ES-I3 (cell line): ENCODE data around the gene ARHGEF4.

ENCODE experiments used
- H3K36me3 ChIP-seq: 2 replicates; pipeline ENCODE4 v1.6.1; 2013; ENCODE audit warnings: mild to moderate bottlenecking, low read length, control low read depth, moderate library complexity; ENCODE audit not compliant: insufficient read depth
- H3K4me1 ChIP-seq: 2 replicates; pipeline ENCODE4 v1.6.1; 2013; ENCODE audit warnings: mild to moderate bottlenecking, control low read depth, low read length; ENCODE audit not compliant: insufficient read depth
- H3K9ac ChIP-seq: 2 replicates; pipeline ENCODE4 v1.6.1; 2013; ENCODE audit warnings: low read depth, mild to moderate bottlenecking, low read length, moderate library complexity
- H3K9me3 ChIP-seq: 2 replicates; pipeline ENCODE4 v1.6.1; 2013; ENCODE audit warnings: mild to moderate bottlenecking, low read length, moderate library complexity; ENCODE audit not compliant: control insufficient read depth, insufficient read depth

Gene ARHGEF4

DNA sequence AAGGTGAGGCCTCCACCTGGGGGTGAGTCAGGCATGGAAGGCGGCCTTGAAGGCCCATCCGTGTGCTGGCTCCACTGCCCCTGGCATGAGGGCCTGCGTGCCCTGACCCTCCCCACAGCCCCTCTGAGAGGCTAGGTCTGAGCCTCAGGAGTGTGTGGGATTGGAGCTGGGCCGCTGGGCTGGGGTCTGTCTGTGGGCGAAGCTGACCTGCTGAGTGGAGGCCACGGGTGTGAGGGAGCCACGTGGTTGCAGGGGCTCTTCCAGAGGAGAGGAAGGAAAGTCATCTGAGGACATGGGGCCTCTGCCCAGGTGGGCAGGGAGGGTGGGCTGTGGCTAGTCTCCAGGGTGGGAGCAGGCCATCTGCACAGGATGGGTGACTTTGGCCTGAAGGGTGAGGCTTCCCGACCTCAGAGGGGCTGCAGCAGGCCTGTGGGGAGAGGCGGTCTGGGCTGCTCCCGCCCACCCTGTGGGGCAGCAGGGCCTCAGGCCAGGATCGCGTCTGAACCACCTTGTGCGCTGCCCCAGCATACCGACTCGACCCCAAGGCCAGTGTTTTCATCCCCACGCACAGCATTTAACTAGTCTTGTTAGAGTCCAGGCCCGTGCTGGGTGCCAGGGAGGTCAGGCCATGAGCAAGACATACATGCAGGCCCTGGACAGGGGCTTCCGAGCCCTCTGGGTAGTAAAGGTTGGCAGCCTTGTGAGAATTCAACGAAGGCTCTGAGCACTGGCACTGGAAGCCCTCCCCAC is 11.2 kb downstream of the ARHGEF4 start:
- no peaks in the 10 kb centered on the region for H3K9me3 ChIP-seq
- H3K4me1 ChIP-seq, result peaks cover 12% of the 10 kb centered on the region; the same call in 1 of the 2 replicates
- H3K9ac ChIP-seq, result no peak overlapping the region

DNA sequence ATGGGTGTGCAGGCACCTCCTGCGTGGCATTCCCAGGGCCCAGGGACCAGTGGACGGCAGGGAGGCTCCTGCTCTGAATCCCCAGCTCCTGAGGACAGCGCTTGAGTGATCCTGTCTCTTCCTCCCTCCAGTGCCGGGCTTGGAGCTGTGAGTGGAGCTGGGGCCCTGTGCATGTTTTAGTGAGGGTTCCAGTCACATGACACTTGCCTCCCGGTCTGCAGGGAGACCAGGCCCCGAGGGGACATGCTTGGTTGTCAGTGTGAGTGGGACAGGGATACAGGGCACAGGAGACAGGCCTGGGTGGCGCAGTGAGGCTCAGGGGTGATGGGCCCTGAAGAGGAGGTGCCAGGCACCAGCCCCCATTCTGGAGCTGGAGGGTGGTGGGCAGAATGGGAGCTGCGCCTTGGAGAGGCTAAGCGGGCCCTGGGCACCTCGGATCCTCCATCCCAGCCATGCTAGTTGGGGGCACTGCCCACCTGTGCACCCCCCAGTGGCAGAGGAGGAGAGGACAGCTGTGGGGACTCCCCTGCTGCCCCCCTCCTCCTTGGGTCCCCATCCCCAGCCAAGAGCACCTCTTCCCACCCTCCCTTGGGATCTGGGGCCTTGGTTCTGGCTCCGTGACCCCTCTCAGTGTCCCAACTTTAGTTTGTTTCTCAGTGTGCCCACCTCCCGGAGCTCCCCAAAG is 12.0 kb downstream of the ARHGEF4 start:
- H3K9me3 ChIP-seq, result no peaks in the 10 kb centered on the region

More for the DNA sequence above, 11.2 kb downstream of the ARHGEF4 start:
- no peaks in the 10 kb centered on the region for H3K36me3 ChIP-seq

DNA sequence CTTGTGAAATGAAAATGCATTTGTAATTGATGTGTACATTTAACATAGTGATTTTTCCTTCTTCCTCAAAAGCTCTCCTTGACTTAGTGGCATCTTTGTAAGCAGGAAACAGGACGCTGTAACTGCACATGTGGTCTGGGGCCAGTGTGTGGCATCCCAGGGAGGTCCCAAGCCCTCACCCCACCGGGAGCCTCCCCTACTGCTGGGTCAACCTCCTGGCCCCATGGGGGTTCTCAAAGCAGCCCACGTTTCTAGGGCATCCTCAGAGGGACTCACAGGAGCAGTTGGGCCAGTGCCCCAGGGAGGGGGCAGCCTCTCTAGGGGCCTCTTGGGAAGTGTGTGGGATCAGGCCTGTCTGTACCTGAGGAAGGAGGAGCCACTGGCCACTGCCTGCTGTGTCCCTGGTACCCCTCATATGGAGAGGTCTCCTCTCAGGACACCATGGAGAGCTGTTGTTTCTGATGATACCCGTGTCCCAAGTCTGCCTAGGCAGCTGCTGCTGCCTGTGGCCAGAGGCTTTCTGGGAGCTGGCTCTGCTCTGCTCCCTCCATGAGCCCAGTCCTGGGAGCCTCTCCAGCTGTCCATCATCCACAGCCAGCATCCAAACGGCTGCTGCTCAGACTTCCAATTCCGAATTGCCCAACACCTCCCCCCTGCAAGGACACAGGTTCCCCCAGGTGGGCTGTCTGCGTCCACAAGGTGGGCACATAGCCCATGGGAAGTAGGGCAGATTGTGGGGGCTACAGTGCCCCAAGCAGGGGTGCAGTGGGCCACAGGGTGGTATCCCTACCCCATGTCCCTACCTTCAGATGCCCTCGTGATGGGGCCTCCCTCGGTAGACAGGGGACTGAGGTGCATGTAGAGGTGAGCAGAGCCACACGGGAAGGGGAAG is 13.4 kb downstream of the ARHGEF4 start:
- no peaks in the 10 kb centered on the region for H3K4me1 ChIP-seq
- H3K9me3 ChIP-seq, result no peaks in the 10 kb centered on the region
- no peak overlapping the region for H3K9ac ChIP-seq
- H3K36me3 ChIP-seq, result no peaks in the 10 kb centered on the region

More for the DNA sequence above, 12.0 kb downstream of the ARHGEF4 start:
- H3K36me3 ChIP-seq, result no peaks in the 10 kb centered on the region
- peaks cover 8% of the 10 kb centered on the region; the same call in 1 of the 2 replicates for H3K4me1 ChIP-seq
- no peak overlapping the region for H3K9ac ChIP-seq

DNA sequence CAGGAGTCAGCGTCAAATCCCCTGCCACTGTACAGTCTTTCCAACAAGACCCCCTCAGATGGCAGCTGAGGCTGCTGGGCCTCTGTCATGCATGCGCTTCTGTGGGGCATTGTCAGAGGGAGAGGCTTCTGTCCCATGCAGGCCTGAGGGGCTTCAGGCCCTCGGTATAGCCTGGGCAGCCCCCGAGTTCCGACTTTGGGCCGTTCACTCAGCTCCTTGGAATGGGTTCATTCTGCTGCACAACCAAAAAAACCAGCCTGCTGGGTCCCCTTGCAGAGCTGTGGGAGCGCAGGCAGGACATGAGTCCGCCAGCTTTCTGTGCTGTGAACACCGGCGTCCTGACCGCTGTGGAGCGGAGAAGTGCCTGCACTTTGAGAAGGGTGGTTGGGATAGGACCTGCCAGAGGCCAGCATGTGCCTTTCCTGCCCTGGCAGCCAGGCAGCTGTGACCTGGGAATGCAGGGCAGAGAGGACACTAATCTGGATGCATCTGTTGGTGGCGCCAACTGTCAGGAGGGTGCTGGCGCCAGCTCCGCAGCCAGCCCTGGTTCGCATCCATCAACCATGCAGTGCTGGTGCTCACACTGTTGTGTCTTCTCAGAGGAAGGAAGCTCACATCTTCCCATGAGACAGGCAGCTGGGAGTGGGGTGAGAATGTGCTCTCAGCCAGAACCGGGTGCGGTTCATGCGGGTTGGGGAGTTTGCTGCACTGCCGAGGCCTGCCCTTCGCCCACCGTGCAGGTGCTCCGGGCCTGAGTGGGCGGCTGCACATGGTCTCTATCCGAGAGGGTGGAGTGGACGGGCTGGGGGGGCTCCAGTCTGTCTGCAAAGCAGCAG is 14.3 kb downstream of the ARHGEF4 start:
- Histone ChIP-seq H3K4me1 (no peaks in the 10 kb centered on the region), H3K9ac (no peak overlapping the region), H3K9me3 (no peaks in the 10 kb centered on the region), H3K36me3 (no peaks in the 10 kb centered on the region)

DNA sequence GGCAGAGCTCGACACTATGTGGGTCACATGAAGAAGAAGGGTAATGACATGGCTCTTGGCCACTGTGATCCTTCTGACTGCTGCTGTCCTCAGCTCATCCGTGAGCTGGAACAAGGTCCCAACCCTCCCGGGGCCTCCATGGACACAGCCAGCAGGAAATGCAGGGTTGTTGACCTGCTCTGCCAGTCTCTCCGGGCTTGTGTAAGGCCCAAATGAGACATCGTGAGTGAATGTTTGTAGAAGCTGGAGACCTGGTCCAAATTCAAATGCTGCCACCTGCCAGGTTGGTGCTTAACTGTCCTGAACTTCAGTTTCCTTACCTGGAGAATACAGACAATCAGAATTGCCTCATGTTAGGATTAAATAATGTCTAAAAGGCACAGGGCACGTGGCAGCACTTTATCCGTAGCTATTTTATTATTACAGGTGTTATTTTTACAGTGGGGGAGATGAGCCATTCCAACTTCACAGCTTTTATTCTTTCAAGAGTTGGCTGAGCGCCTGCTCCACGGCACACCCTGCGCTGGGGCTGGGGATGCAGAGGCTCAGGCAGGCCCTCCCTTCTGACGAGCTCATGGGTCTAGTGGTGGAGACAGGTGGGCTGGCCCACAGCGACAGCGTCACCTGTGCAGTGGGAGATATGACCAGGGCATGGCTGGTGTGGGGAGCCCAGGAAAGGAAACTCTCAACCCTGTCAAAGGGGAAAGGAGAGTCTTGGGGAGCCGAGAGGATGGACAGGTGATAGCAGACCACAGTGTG is 15.1 kb downstream of the ARHGEF4 start:
- no peak overlapping the region for H3K9ac ChIP-seq
- no peaks in the 10 kb centered on the region for H3K9me3 ChIP-seq
- H3K36me3 ChIP-seq, result no peaks in the 10 kb centered on the region
- no peaks in the 10 kb centered on the region for H3K4me1 ChIP-seq

DNA sequence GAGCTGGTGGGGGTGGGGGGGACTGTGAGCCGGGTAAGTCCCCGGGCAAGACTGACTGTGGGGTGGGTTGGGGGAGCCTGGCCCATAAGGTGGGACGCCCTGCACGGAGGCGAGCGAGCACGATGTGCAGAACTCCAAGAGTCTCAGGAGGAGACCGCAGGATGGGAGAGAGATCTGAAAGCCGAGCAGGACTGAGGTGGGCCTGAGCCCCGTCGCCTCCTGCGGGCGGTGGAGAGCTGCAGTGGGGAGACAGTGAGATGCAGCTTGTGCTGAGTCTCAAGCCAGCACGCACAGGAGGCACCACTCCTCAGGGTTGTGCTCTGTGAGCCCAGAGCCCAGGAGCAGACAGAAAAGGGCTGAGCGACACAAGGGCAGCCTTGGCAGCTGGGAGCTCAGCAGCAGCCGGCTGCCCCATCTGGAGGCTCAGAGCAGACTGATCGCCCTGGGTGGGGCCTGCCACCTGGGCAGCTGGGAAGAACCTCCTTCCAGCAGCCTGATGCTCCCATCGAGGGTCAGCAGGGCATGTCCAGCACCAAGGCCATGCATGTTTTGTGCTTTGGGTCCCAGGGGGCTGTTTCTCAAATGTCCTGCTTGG is 15.9 kb downstream of the ARHGEF4 start:
- no peaks in the 10 kb centered on the region for H3K4me1 ChIP-seq
- no peaks in the 10 kb centered on the region for H3K36me3 ChIP-seq
- H3K9me3 ChIP-seq, result no peaks in the 10 kb centered on the region
- no peak overlapping the region for H3K9ac ChIP-seq

DNA sequence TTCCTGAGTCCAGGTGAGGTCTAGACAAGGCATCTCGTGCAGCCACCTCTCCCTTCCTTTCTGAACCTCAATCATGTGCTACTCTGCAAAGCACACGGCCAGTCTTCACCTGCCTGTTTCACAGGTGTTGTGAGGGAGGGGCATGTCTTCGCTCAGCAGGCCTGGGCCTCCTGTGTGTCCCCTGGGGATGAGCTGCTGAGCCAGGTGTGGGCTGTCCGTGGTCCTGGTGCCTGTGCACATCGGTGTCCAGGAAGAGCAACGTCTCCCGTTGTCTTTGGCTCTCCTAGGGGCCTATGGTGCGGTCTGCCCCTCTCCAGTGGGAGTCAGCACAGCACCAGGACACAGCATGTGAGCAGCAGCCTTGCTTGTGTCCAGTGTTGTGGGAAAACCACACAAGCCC is 16.7 kb downstream of the ARHGEF4 start:
- Histone ChIP-seq H3K9me3 (no peaks in the 10 kb centered on the region), H3K9ac (no peak overlapping the region), H3K36me3 (no peaks in the 10 kb centered on the region), H3K4me1 (no peaks in the 10 kb centered on the region)

DNA sequence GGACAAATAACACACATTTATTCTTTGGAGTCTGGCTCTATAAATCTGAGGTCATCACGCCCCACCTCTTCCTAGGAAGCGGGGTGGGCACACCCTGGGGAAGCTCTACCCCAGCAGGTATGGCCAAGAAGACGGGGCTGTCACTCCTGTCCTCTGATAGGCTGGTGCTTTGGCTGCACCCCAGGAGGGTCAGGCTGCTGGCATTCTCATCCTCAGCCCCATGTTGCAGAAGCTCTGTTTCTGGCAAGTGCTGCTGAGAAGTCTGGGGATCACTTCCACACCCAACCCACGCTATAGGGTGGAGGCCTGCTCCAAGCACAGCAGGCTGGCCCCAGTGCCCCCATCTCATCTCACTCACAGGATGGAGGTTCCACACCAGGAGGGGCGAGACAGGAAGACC is 17.6 kb downstream of the ARHGEF4 start:
- Histone ChIP-seq H3K4me1 (no peaks in the 10 kb centered on the region), H3K9me3 (no peaks in the 10 kb centered on the region), H3K36me3 (no peaks in the 10 kb centered on the region), H3K9ac (no peak overlapping the region)

DNA sequence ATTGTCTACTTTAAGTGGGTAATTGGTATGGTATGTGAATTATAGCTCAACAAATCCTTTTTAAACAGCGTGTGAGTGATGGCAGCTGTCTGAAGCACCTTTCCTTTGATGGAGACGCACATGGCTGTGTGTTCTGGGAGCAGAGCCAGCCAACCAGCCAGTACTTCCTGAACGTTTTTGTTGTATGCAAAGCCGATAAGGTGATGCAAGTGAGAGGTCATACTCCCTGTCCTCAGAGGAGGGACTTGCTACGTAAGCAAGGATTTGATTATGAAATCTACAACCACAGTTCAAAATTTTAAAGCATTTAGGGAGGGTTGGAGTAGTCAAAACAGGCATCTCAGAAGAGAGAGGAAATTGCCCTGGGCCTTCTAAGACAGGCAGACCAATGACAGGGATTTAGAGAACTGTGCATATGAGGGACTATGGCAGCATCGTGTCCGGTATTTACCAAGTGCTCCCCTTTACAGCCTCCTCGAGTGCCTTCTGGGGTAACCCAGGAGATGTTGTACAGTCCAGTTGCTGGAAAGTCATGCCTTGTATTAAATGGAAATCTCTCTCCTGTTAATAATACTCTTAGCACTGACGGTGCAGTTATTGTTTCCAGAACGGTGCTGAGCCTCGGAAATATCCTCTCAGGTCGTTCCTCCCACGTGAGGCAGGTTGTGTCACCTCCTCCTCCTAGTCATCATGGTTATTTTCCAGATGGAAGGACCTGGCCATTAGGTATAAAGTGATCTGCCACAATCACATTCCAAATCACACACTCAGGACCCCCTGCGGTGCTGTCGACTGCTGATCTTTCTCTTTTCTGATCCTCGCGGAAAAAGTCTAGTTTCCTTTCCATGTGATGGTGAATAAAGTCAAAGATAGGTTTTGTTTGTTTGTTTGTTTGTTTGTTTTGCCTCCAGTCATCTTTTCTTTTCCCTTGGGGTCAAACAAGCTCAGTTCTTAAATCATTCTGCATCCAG is 28.4 kb downstream of the ARHGEF4 start:
- no peaks in the 10 kb centered on the region; the same call in 1 of the 2 replicates for H3K9me3 ChIP-seq
- H3K36me3 ChIP-seq, result no peaks in the 10 kb centered on the region
- no peak overlapping the region for H3K9ac ChIP-seq
- peaks cover 9% of the 10 kb centered on the region; the same call in 1 of the 2 replicates for H3K4me1 ChIP-seq

DNA sequence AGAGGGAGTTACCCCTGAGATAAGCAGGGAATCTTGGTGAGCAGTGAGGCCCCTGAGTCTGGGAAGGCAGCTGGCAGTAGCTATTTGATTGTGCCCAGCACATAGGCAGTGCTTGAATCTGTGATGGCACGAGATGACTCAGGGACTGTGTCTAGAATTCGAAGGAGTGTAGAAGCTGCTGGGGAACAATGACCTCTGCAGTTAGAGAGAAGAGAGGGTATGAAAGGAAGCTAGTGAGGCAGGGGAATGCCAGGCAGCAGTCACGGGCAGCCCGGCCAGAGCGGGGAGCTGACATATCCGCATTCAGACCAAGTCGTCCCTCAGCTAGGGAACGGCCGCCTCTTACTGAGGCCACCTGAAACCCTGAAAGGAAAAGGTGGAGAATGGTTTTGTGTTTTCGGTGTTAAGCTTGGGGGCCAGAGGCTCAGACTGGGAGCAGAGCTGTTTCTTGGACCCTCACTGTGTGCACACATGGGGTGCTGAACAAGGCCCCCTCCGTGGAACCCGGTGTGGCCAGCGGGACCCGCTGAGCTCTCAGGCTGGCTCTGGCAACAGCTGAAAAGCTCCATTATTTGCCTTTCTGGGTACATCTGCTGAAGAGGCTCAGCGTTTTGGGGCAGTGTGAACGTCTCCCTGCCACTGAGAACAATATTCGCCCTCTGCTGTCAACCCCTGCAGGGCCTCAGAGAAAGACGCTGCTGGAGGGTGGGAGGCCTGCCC is 32.9 kb downstream of the ARHGEF4 start:
- Histone ChIP-seq H3K9me3 (no peaks in the 10 kb centered on the region; the same call in 1 of the 2 replicates), H3K4me1 (peaks cover 9% of the 10 kb centered on the region; the same call in 1 of the 2 replicates), H3K36me3 (no peaks in the 10 kb centered on the region), H3K9ac (no peak overlapping the region)

DNA sequence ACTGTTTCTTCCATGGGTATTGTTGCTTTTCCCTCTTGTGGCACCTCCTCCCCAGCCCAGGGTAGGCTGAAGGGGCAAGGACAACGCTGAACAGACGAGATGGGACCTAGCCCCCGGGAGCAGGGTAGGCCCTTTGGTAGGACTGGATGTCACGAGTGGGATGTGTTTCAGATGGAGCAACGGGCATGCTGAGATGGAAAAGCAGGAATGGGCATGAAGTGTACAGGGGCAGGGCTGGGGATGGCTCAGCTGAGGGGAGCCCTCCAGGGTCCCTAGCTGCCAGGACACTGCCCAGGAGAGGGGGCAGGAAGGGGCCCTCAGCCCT is 33.4 kb downstream of the ARHGEF4 start:
- H3K4me1 ChIP-seq, result peaks cover 7% of the 10 kb centered on the region; the same call in 1 of the 2 replicates
- H3K36me3 ChIP-seq, result no peaks in the 10 kb centered on the region
- H3K9ac ChIP-seq, result no peak overlapping the region
- no peaks in the 10 kb centered on the region; the same call in 1 of the 2 replicates for H3K9me3 ChIP-seq
